ENCODE results near the gene DPP10.

The DPP10 gene

DNA sequence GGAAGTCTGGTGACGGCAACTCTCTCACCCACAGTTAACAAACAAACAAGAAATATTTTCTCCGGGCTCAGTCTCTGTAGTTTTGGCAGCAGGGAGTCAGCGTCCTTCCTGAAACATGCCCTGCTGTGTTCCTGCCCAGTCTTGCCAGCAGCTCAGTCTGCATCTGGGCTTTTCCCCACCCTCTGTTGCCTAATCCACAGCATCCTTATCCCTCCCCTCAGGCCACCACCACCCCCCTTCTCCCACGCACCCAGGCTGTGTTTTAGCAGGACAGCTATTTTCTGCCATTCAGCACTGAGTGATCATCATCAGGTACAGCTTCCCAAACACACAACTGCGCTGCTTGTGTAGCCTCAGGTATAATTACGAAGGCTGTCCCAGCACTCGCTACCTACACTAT, 168.2 kb downstream of the DPP10 start:
- no peak for DNase-seq

- no peak for DNase-seq
Observed at GRCh38 chr2:114614592-114614991, 172.2 kb downstream of the DPP10 start.

DNA sequence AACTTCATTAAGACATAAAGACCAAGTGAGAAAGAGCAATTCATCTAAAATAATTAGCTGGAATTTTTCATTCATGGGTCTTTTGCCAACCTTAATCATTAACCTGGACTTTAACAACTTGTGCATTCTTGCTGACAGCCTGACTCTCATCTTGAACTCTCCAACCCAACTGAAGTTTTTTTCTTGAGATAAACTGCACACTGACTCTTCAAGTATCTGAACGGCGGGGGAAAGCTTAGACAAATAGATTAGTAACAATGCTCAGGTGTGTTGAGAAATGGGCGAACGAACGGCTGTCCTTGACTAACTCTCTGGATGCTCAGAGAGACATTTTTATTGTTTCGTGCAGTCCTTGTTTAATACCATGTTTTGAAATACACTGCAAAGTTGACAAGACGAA, 186.0 kb downstream of the DPP10 start:
- no peak for DNase-seq

GRCh38 chr2:114631146-114631545, 188.7 kb downstream of the DPP10 start:
- no peak for DNase-seq

- DNase-seq: no peak
Observed at GRCh38 chr2:114642166-114642770, 199.8 kb downstream of the DPP10 start.

DNA sequence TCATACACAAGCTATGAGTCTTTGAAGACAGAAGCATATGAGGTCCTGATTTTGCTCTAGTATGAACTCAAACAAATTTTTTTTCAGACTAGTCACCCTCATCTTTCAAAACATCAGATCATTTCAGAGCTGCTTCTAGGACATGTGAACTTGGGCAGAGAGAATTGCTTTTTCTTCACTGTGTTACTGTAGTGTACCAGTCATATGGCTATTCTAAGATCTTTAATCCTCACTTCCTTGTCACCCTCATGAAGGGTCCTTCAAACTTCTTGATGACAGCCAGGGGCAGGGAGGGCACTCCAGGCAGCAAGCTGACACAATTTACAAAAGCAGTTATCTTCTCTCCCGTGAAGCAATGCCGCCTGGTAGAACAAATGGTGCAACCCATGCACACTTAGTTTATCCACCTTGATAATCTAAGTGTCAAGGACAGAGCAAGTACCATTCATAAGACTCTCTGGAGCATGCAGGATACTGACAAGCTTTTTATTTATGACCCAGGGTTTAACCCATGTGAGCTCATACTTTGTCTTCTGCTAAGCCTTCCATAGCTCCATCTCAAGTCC, 200.6 kb downstream of the DPP10 start:
- no peak for DNase-seq

DNA sequence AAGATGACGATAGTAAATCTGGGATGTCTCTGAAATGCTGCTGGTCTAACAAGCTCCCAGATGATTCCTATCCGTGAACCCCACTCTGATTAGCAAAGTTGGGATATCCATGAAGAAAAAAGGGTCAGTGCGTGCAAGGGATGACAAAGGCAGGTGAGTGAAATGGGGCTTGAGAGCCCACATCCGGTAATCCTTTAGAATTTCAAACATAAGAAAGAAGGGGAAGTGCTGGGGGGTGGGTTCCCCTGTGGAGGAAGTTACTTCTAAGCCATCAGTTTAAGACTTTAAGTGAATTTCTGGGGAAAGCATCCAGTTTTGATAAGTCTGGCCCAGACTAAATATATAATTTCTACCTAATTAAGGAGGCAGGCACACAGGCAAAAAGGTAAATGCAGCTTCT, 209.5 kb downstream of the DPP10 start:
- no peak for DNase-seq

- no peak for DNase-seq
Observed at GRCh38 chr2:114659880-114660279, 217.4 kb downstream of the DPP10 start.

GRCh38 chr2:114661971-114662939, 219.8 kb downstream of the DPP10 start:
- DNase-seq: no peak

- no peak for DNase-seq
Observed at GRCh38 chr2:114668415-114668814, 226.0 kb downstream of the DPP10 start.

- DNase-seq: no peak
Observed at GRCh38 chr2:114683251-114683650, 240.8 kb downstream of the DPP10 start.

- no peak for DNase-seq
Observed at GRCh38 chr2:114684403-114684802, 242.0 kb downstream of the DPP10 start.

DNA sequence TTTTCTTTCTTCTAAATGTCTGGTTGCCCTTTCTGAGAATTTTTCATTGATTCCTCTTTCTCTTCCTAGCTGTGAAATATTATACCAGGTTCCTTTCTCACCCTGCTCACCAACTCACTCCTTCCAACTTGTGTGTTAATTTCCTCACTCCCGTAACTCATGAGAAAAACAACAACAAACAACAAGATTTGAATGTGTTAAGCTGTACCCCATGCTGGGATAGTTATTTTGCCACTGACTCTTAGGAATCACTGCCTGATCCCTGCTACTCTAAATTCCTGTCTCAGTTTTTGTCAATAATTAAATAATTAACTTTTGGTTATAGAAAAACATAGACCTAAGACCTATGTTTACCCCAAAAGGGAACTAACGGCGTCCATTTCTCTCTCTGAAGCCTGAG, 242.7 kb downstream of the DPP10 start:
- DNase-seq: no peak

- DNase-seq: no peak
Observed at GRCh38 chr2:114688241-114688640, 245.8 kb downstream of the DPP10 start.

DNA sequence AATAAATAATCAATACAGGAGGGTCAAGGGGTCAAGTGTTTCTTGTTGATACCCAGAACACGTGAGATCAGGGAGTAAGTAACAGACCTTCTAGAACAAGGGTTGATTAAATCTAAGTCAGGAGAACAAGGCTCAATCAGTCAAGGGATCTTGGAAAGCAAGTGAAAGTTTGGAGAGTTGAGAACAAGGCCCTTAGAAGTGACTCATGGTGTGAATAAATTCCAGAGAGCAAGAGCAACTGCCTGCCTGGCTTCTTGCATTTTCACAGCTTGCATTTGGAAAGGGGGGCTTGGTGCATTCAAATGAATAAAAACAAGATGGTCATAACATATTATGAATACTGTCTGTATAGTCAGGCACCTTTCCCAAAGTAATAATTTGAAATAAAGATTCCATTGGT, 256.1 kb downstream of the DPP10 start:
- no peak for DNase-seq

GRCh38 chr2:114699423-114699944, 257.0 kb downstream of the DPP10 start:
- no peak for DNase-seq

DNA sequence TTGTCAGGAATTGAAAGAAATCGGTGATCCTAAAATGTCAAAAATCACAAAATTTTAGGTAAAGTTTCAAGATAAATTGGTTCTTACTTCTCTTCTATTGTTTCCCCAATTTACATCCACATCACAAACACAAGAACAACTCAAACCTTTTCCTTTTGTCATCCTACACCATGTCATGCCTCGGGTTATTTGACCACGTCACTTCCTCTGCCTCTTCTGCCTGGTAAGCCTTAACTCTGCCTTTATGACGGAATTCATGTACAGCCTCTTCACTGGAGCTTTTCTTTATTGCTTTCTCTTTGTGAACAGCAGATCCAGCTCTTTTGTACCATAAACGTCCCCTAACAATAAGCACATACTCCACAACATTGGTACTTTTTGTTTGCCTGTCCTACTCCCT, 258.0 kb downstream of the DPP10 start:
- no peak for DNase-seq

DNA sequence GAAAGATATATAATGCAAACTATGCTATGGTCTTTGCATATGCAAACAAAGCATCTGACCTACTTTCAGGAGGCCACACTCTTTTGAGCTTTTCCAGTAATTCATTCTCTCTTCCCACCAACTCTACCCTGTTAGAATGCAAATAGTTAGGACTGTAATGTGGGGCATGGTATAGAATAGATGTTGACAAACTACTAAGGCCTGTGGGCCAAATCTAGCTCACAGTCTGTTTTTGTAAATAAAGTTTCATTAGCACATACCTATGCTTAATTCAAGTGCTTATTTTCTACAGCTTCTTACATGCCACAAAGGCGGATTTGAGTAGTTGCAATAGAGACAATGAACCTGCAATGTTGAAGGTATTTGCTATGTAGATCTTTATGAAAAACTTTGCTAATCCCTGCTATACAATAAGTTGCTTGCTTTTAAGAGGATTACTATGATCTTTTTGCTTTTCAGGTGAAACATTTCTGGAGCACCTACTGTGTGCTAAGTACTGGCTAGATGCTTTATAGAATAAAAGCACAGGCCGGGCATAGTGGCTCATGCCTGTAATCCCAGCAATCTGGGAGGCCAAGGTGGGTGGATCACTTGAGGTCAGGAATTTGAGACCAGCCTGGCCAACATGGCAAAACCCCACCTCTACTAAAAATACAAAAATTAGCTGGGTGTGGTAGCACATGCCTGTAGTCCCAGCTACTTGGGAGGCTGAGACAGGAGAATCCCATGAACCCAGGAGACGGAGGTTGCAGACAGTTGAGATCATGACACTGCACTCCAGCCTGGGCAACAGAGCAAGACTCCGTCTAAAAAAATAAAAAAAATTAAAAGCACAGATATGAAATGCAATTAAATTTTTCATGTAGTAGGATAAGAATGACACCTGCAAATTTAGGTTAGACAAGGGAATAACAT, 267.8 kb downstream of the DPP10 start:
- no peak for DNase-seq

DNA sequence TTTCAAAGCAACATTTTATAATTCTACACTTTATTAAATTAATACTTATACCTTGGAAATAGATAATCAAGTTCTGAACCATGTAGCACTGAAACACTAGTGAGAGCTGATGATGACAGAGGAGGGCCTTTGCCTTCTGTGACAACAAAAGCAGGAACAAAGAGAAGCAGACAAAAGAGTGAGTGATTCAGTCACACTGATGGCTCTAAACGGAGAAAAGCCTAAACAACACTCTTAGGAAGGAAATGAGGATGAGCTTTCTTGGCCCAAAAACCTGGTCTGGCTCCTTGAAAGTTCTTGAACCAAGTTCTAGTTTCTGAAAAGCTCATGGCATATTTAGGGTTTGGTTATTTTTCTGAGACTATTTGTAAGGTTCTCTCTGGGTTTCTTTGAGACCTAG, 271.9 kb downstream of the DPP10 start:
- no peak for DNase-seq

- DNase-seq: no peak
Observed at GRCh38 chr2:114717049-114717448, 274.6 kb downstream of the DPP10 start.

DNA sequence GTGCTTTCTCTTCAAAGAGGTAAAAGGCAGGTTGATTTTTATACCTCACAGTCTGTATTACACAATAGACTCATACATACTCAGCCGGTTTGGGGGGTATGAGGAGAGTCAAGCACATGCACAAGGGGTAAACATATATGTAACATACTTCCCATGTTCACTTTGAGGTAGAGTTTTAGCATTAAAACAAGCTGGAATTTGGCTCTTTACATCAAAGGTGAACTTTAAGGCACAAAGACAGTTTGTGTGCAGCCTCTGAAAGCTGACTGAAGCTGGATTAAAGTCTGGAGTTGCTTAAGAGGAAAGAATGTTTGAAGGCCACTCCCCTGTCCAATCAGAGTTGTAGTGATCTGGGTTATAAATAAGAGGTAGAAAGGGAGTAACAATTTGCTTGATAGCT, 282.0 kb downstream of the DPP10 start:
- no peak for DNase-seq

DNA sequence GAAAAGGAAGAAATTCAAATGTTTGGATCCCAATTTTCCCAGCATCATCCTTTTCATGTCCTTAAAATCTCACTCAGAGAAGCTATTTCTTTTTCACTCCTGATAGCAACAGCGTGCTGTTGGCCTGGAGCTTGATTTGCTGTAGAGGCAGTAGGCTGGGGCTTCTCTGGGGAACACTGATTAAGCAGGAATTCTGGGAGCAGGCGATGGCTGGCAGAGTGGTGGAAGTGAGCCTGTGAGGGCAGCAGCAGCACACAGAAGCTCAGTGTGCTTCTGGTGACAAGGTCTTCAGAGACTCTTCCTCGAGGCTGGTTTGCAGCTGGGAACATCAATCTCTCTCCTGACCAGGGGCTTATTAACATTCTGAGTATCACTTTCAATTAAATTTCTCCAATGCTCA, 284.6 kb downstream of the DPP10 start:
- no peak for DNase-seq

- DNase-seq: no peak
Observed at GRCh38 chr2:114728372-114728771, 285.9 kb downstream of the DPP10 start.
